ENCODE results near the gene CDH13.

CDH13 gene

DNA sequence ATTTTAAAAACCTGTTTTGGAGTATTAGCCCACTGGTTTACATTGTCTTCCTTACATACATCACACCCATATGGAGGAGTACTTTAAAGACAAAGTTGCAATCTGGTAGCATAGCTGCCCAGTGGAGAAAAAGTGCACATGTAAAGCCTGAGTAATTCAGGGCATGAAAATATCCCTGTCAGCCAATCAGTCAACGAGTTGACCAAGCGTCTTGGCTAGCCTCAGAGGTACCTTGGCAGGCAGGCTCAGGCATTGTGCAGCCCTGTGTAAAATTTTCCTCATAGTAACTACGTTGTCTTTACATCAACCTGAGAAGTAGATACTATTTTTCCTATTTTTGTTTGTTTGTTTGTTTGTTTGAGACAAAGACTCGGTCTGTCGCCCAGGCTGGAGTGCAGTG is 339.0 kb downstream of the CDH13 start:
- no peak for DNase-seq

DNA sequence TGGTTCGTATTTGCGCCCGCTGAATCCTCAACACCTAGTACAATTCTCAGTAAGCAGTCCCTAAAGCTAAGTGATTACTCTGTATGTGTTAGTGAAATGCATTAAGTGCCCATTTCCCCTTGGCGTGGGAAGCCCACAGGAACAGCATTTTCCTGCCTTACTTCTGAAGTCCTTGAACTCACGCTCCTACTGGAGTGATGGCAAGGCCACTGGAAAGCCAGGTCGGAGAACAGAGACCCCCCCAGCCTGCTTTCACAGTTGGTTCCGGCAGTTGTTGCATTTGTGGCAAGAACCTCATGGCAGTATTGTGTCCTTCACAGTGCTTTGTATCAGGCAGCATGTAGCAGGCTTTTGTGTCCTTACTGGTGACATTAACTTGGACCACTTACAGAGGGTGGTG is 340.7 kb downstream of the CDH13 start:
- DNase-seq = no peak

DNA sequence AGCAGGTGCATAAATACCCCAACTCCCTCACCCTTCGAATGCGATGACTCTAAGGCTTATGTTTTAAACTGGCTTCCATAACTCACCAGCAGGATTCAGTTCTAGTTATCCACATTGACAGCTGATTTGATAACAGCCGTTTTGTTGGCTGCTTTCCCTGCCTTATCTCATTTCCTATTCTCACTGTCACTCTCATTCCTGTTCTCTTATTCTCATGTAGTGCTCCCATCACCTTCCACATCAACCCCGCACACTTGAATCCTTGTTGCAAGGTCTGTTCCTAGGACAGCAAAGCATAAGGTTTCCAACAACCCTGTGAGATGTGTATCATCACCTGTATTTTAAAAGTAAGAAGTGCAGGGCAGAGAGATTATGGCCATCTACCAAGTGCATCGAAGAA is 344.4 kb downstream of the CDH13 start:
- DNase-seq = no peak

DNA sequence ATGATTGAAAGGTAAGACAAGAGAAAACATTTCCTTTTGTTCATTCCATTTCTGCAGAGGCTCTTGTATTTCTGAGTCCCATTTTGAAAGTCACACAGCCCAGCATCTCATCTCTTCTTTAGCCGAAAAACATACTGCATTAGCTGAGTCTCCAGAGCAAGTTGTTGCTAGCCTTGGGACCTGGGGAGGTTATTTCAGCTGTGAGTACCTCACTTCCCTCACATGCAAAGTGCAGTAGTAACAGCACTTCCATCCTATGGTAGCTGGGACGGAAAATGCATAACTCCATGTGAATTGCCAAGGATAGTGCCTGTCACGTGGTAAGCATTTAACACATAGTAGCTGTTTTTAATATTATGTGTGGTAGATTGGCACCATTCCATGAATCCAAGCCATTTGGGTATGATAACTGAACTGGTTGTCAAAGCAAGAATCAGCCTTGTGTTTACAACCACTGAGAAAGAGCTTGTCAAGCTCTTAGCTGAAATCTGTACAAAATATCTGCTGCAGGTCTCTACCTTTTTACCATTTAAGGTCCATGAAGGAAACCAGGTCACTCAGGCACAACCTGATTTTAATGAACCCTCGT is 345.7 kb downstream of the CDH13 start:
- DNase-seq = no peak

DNA sequence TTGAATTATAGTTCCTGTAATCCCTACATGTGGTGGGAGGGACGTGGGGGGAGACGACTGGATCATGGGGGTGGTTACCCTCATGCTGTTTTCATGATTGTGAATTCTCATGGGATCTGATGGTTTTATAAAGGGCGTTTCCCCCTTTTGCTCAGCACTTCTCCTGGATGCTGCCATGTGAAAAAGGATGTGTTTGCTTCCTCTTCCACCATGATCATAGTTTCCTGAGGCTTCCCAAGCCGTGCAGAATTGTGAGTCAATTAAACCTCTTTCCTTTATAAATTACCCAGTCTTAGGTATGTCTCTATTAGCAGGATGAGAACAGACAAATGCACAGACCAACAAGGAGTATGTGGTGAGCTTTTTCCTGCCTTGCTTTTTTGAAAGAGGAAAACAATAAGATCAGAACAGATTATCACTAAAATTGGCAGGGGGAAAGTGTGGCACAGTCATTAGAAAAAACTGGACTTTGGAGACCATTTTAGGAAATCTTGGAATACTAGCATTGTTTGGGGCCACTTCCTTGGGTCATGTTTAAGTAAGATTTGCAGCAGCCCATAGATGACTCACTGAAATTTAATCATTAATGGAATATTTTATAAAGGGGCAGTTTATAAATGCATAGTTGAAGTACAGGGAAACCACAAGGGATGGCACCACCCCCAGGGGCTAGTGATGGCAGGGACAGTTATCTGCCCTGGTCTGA is 352.8 kb downstream of the CDH13 start:
- DNase-seq = no peak

DNA sequence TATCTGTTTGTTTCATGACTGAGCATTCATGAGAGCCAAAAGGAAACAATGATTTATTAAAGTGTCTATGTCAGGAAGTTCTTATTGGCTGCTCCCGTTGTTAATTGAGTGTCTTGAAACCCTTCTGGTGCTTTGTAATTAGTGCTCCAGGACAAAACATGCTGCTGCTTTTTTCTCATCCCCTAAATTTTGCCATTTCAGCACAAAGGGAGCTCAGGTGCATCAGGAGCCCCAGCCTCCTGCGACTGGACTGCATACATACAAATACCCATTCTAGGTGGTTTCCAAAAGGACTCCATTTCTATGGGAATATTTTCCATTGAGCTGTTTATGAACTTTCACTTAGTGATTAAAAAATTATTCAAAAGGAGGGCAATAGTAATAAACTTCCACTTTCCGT is 354.0 kb downstream of the CDH13 start:
- DNase-seq = no peak

DNA sequence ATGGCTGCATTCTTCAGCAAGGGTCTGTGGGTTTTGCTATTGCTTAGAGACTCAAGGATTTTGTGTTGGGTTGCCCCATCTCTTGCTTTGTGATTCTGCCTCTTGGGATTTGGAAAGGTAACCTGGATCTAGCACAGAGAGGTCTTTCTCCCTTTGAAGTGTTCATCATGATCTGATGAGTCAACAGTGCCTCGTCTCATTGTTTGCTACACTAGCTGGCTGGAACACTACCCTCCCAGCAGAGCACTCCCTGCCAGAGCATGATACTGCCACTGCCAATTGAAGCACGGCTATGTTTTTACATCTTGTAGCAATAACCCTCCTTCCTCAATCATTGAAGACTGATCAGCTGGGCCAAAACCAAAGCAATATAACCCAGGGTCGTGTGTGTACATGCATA is 361.0 kb downstream of the CDH13 start:
- no peak for DNase-seq

DNA sequence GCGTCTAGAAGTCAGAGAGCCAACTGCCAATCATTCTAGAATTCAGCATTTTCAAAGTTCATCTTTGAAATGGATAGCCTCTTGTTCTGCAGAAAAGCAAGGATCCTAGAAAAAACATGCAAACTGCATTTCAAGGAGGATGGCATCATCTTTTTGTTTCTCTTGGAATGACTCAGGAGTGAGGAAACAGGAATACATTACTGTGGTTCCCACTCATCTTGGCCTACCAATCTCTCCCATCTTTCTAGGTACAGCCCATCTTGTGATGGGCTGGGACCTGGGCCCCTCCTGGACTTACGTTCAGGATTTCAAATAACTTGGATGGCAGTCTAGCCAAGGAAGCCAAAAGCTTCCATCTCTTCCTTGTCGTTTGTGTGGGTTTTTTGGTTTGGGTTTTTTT is 363.4 kb downstream of the CDH13 start:
- no peak for DNase-seq

DNA sequence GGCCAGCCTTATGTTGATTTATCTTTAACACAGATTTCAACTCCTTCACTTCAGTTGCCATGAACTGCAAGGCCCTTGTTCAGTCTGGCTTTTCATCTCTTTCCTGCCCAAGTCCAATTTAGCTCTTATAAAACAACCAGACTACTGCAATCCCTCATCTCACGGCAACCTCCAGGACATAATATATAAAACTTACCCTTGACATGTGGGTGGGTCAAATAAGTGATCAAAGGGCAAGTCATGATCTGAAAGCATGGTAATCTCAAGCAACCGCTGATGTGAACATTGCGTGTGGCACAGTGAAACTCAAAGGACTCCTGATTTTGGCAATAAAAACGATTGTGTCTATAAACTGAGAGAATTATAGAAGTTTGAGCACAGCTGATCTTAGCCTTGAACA is 364.6 kb downstream of the CDH13 start:
- DNase-seq = no peak

DNA sequence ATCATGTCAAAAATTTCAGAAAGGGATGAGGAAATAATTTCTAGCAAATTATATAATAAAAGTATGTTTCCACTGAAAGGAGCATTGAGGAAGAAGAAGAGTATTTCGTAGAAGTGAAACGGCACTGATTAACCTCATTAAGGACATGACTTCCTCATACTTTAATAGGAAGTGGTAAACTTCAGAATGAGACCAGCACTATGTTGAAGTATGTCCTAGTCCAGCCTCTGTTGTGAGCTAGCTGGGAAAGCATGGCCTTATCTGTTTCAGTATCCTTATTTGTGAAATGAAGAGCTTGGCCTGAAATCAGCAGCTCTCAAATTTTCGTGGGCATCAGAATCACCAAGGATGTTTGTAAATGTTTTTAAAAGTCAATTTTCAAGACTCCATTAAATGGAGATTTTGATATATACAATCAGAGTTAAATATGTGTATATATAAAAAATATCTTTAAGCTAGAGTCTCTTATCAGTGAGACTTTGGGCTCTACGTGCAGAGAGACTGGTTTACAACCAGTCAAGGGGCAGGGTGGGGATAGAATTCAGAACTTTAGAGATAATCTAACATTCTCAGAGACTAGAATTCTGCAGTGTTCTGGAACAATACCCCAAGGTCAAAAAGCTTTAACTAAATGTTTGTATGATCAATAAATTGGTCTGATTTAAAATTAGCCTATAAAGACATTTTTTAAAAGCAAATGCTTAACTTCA is 365.4 kb downstream of the CDH13 start:
- DNase-seq = no peak

DNA sequence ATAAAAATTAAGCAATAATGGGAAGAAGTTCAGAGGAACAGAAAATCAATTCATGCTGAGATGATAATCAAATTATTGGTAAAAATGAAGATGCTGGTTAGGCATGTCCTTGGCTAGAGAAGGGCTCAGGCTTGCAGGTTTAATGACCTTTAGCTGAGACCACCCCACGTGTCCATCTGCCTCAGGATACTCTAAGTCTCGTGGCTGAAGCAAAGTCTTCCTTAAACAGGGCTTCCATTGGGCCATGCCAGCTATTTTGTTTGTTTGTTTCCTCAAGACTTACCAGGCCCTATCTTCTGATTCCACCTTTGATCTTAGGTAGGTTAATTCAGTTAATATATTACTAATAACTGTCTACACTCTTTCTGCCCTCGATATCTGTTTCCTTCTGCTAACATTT is 366.0 kb downstream of the CDH13 start:
- DNase-seq = no peak

DNA sequence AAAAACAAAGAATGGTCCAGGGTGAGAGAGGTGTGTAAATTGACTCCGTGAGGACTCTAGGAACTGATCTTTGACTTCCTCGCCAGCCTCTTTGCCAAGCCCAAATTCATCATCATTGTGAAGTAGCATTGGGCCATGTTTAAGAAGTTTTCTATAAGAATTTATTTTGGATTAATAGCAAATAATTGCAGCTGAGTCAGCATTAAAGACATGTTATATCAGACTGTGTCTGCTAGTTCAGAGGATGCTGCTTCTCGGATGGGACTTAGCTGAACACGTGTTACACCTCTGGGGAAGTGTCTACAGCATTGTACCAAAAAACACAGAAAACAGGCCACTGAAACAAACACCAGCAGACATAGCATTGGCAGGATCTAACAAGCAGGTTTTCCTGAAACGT is 366.6 kb downstream of the CDH13 start:
- DNase-seq = no peak

DNA sequence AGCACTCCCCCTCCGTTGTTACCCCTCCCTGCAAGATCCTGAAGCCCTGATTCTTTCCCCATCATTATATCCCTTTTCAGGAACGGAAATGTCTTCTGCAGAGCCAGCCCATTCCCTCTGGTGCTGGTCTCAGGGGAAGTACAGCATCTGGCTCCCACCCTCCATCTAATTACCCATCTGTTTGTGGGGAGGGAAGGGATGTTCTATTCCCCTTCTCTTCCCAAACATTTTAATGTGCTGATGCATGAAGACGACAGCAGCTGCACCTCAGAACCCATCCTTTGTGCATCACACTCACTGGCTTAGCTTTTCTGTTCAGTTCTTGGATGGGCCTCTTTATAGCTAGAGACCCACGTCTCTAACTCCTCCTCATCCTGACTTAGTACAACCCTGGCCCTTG is 367.2 kb downstream of the CDH13 start:
- no peak for DNase-seq

DNA sequence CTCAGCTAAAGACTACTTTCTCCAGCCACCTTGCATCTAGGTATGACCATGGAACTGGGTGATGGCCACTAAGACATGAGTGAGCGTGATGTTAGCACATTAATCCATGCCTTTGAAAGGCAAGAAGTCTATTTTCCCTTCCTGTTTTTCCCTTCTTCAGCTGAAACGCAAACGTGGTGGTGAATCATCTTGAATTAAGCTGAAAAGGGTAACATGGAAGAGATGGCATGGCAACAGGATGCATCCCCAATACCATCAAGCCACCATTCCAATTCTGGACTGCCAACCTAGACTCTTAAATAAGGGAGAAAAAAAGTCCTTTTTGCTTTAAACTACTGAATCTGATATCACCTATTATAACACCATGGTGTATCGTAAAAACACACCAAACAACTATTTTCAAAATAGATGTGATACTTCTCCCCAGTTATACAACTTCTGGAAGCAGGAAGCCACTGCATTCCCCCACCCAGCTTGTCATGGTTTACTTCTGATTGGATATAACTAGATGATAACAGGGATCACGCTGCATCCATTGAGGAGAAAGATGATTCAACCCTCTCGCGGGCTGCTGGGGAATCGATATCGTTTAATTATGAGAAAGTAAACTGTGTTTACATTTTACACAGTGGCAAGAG is 368.6 kb downstream of the CDH13 start:
- no peak for DNase-seq

DNA sequence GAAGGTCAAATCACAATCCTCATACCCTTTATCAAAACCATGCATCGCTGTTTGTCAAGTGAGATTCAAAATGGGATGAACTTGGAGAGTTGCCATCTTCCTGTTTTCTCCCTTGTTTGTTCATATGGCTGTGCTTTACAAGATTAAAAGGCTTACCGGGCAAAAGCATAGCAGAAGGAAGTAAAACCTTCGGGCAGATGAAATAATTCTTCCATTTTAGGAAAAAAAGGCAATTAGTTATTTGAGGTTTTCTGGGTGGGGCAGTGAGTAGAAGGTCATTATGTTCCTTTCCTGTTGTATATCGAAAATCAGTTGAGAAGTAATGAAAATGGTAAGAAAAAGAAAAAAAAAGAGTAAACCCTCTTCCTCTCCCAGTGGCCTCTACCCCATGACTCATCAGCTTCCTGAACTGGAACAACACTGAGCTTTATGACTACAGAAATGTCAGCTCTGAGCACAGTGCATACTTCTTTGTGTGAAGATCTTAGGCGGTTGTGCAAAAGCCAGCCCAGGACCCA is 369.2 kb downstream of the CDH13 start:
- DNase-seq = no peak

DNA sequence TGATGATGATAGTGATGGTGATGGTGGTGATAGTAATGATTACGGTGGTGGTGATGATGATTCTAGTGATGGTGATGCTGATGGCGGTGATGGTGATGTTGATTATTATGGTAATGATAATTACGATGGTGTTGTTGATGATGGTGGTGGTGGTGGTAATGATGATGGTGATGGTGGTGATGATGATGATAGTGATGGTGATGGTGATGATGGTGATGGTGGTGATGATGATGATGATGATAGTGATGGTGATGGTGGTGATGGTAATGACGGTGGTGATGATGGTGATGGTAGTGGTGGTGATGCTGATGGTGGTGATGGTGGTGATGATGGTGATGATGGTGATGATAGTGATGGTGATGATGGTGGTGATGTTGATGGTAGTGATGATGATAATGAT is 370.0 kb downstream of the CDH13 start:
- DNase-seq = no peak

DNA sequence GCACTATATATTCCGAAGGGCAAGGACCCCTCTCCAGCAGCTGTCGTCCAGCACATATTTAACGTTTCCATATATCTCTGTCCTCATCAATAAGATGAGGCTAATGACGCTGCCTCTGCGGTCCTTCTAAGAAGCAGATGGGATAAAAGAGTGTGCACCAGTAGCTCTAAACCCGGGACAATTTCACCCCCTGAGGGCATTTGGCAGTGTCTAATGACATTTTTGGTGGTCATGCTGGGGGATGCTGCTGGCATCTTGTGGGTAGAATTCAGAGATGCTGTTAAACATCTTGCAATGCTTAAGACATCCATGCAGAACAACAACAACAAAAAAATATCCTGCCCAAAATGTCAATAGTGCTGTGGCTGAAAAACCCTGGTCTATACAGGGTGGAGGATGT is 372.9 kb downstream of the CDH13 start:
- no peak for DNase-seq

DNA sequence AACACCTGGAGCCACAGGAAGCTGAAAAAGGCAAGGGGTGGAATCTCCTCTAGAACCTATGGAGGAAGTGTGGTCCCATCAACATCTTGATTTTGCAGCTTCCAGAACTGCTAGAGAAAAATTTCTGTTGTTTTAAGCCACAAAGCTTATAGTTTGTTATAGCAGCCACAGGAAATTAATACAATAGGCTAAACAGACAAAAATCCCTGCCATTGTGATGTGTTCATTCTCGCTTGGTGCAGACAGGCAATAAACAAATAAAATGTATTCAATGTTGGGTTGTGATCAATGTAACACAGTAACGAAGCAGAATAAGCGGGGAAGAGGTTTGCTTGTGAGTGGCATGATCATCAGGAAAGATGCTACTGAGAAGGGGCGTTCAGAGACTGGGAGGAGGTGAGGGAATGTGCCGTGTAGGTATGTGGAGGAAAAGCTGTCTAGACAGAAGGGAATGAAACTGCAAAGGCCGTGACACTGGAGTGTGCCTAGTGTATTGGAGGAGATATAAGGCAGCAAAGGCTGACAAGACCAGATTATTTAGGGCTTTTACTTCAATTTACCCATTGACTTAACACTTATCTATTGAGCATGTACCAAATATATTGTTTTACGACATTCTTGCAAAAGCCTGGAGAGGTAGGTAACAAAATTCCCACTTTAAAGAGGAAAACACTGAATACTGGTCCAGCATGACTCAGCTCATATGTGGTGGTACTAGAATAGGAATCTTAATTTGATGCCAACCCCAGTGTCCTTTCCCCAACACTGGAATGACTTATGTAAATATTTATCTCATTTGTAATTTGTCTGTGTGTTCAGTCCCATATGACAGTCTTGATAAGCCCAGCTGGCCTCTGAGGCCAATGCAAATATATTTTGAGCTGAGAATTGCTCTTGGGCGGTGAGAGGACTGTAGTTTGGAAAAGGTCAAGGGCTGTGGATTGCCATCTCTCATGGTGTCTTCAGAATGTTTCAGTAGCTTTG is 375.9 kb downstream of the CDH13 start:
- DNase-seq = no peak

DNA sequence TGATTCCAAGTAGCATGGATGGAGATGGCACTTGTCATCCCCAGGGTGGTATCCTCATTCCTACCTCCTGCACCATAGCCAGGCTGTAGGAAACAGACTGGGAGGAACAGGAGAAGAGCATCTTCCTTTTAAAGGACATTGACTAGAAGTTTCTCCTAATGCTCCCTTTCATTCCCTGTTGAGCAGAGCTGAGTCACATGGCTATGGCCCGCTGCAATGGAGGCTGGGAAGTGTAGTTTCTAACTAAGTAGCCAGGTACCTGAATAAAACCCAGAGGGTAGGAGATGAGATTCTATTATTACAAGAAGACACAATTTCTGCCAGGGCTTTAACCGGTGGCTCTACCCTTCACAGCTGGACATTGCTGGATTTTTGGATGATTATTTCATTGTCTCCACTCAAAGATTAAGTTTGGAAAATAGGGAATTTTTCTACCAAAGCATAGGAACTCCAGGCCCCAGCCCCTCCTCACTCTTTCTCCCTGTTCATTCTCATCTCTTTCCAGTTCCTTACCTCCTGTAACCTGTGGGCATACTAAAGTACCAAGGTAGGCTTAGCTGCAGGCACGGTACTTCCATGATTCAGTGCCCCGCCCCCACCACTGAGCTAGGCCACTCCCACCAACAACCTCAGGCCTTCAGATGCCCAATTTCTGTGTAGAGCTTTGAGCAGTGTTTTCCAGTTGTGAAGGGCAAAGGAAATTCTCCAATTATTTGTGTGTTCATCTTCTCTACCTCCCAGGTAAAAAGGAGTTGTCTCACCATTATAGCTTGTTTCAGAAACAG is 378.3 kb downstream of the CDH13 start:
- DNase-seq = no peak

DNA sequence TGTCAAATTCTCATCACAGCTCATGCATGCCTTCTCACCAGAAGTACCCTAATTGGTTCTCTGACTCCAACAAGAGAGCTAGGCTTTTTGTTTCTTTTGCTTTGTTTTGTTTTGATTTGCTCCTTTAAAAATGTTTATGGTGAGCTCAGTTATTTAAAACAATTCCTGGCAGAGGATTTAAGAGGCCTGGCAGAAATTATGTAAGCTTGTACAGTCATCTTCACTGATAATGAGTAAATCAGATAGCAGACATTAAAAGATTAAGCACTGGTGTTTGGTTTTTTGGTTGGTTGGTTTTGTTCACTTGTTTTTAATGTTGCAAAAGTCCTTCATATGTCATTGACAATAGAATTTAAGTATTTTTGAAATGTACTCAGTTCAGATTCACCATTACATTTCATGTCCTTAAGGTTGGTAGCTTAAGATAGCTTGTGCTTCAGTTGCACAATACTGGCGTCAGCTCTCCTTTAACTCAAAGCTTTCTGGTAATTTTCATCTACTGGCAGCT is 378.9 kb downstream of the CDH13 start:
- no peak for DNase-seq
